ENCODE results near the gene RRP15.

RRP15 gene

DNA sequence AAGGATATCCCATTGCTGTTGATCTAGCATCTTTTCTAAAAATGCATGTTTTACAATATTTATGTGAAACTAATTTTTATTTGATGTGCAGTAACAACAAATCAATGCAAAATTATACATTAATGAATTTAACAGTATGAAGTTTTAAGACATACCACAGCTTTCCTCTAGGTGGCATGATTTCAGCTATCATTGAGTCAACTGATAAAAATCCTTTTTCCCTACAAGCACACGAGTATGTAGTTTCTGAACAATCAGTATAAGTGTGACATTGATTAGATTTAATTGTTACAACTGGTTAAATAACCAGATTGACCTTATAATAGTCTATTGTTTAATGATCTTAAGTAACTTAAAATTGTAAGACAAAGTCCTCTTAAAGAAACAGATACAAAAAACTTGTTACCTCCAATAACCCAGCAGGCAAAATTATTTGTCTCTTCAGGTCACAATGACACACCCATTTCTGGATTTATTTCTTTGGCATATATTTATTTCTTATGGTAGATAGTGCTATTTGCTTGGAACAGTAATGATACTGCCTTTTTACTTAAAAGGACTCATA lies 54.3 kb downstream of the RRP15 start:
- DNase-seq (ENCODE audit: low read depth, low spot score): no peak

DNA sequence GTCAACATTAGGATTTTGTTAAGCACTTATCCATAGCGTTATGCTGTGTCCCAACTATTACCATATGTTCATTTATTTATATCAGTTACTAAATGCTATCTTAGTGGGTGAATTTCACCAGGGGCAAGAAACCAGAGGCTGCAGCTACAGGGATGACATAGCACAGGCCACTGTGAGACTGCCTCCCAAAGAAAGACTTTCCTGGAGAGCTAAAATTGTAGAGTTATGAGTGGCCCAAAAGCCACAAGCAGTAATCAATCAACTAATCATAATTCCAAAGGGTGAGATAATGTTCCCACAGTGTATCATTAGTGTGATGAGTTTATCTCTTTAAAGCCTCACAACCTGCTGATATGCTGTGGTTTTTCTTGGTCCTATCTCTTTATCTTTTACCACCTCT lies 56.2 kb downstream of the RRP15 start:
- no peak for DNase-seq (ENCODE audit: low read depth, low spot score)

DNA sequence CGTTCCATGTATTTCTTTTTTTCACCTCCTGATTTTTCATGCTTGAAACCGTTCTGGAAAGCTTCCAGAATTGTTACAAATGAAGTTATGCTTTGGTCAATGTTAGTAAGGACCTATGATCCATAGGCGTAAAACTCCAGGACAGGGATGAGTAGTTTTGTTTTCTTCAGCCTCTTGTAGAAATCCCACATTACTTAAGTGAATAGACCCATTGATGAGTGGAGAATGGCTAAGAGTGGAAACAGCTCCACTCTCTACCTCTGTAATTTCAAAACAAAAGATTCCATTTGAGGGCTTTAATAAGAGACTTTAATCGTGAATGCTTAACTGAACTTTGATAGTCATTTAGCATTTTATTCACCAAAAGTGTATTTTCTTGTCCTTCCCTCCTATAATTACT lies 57.0 kb downstream of the RRP15 start:
- DNase-seq (ENCODE audit: low read depth, low spot score): no peak

- DNase-seq (ENCODE audit: low read depth, low spot score): no peak
Observed at GRCh38 chr1:218344814-218345672, 60.0 kb downstream of the RRP15 start, which contains the start of gene TGFB2. Gene TGFB2, plus strand, starts transcription at chr1:218345336. Its CDS starts 1,366 bp downstream, at chr1:218346702.

DNA sequence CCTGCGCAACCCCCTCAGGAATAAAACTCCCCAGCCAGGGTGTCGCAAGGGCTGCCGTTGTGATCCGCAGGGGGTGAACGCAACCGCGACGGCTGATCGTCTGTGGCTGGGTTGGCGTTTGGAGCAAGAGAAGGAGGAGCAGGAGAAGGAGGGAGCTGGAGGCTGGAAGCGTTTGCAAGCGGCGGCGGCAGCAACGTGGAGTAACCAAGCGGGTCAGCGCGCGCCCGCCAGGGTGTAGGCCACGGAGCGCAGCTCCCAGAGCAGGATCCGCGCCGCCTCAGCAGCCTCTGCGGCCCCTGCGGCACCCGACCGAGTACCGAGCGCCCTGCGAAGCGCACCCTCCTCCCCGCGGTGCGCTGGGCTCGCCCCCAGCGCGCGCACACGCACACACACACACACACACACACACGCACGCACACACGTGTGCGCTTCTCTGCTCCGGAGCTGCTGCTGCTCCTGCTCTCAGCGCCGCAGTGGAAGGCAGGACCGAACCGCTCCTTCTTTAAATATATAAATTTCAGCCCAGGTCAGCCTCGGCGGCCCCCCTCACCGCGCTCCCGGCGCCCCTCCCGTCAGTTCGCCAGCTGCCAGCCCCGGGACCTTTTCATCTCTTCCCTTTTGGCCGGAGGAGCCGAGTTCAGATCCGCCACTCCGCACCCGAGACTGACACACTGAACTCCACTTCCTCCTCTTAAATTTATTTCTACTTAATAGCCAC lies 60.7 kb downstream of the RRP15 start:
- no peak for DNase-seq (ENCODE audit: low read depth, low spot score)

- DNase-seq (ENCODE audit: low read depth, low spot score): no peak
Observed at GRCh38 chr1:218346391-218347204, 61.5 kb downstream of the RRP15 start.

- no peak for DNase-seq (ENCODE audit: low read depth, low spot score)
Observed at GRCh38 chr1:218347336-218347722, 62.2 kb downstream of the RRP15 start.

- no peak for DNase-seq (ENCODE audit: low read depth, low spot score)
Observed at GRCh38 chr1:218347723-218348627, 62.9 kb downstream of the RRP15 start.

DNA sequence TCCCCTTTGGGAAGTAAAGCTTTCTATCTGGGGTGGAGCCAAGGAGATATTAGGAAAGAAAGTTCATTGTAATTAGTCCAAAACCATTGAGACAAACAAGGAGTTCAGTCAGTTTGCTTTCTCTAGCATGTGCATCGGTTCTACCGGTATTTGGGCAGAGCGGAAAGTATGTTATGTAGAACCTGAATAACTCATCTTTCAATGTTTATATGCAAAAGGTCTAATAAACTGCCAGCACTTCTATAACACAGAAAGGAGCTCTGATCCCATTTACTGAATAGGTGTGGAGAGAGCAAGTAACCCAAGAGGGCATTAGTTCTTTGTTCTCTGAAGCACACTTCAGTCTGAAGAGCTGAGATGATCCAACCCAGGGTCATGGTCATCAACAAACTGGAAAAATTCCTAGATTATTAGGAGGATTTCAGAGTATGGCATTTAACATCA lies 63.6 kb downstream of the RRP15 start:
- no peak for DNase-seq (ENCODE audit: low read depth, low spot score)

- DNase-seq (ENCODE audit: low read depth, low spot score): no peak
Observed at GRCh38 chr1:218349348-218350034, 64.4 kb downstream of the RRP15 start.

GRCh38 chr1:218350035-218350525 lies 65.0 kb downstream of the RRP15 start:
- DNase-seq (ENCODE audit: low read depth, low spot score): no peak

GRCh38 chr1:218350801-218351266 lies 65.7 kb downstream of the RRP15 start:
- DNase-seq (ENCODE audit: low read depth, low spot score): no peak

DNA sequence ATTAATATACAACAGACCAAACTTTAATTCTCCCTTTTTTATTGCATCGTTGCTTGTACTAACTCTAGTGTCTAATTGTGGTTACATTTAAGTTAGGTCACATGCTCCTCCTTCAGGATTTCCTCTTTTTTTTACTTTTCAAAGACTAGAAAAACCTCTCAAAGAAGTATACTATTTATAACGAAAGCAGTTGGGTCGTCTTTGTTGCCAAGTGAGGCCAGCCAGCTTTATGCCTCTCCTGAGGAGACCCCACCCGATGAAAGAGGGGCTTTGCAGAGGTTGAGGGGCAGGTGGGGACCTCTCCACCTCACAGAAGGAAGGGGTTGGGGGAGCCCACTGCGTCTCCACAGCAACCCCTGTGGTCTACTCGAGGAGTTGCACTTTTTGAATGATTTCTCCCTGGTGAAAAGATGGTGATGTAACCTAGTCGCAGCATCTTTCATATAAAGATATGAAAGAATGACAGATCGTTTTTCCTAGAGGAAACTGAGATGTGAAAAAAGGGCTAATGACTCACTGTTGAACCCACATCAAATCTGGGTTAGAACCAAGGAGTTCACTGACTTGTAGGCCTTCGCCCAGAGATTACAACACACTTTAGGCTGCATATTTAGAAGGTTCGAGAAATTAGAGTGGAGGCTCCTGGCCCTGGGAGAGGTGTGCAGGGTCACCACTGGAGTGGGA lies 66.4 kb downstream of the RRP15 start:
- no peak for DNase-seq (ENCODE audit: low read depth, low spot score)

- DNase-seq (ENCODE audit: low read depth, low spot score): no peak
Observed at GRCh38 chr1:218352075-218352438, 67.0 kb downstream of the RRP15 start.

GRCh38 chr1:218353656-218354055 lies 68.6 kb downstream of the RRP15 start:
- no peak for DNase-seq (ENCODE audit: low read depth, low spot score)

- no peak for DNase-seq (ENCODE audit: low read depth, low spot score)
Observed at GRCh38 chr1:218355278-218355677, 70.2 kb downstream of the RRP15 start.

GRCh38 chr1:218357211-218357892 lies 72.3 kb downstream of the RRP15 start:
- DNase-seq (ENCODE audit: low read depth, low spot score): no peak

- DNase-seq (ENCODE audit: low read depth, low spot score): no peak
Observed at GRCh38 chr1:218357893-218358232, 72.8 kb downstream of the RRP15 start.
